ENCODE measurements around the gene PRKN. TPM values are rescaled to one million over a fixed set of nuclear protein-coding genes. Genes with fewer than 3 reads are reported as not detected.

PRKN gene
- total and polyA plus RNA-seq, 2 experiments from 2014 or later: 1.2 to 2.3 TPM

GRCh38 chr6:162596676-162597075, 130.9 kb downstream of the PRKN start:
- no peak for TF ChIP-seq EZH2phosphoT487 (IDR thresholded peaks at IDR 0.05; ENCODE audit: insufficient read depth, low read depth)

GRCh38 chr6:162591517-162591916, 136.0 kb downstream of the PRKN start:
- DNase-seq: no peak
- no peaks in the 10 kb centered on the region for H3K27me3 ChIP-seq (replicated peaks; ENCODE audit: insufficient read depth)
- no peak overlapping the region for H3K4me2 ChIP-seq (ENCODE audit: unreplicated experiment)
- H3K27ac ChIP-seq: no peak overlapping the region
- no peak overlapping the region for H2AFZ ChIP-seq
- H3K36me3 ChIP-seq (ENCODE audit: low read depth): no peaks in the 10 kb centered on the region
- no peaks in the 10 kb centered on the region for H3K9me2 ChIP-seq (ENCODE audit: insufficient read depth)
- H3K9me3 ChIP-seq (ENCODE audit: low read depth): no peaks in the 10 kb centered on the region
- no peak for TF ChIP-seq EZH2 (IDR thresholded peaks at IDR 0.05; ENCODE audit: insufficient read depth, poor library complexity, severe bottlenecking)
- no peak for TF ChIP-seq EZH2phosphoT487 (IDR thresholded peaks at IDR 0.05; ENCODE audit: insufficient read depth, low read depth)
- H3K9ac ChIP-seq: no peak overlapping the region
- H3F3A ChIP-seq (ENCODE audit: insufficient read depth): no peaks in the 10 kb centered on the region
- H3K4me1 ChIP-seq (ENCODE audit: insufficient read depth): no peaks in the 10 kb centered on the region
- H3K79me2 ChIP-seq (ENCODE audit: insufficient read depth): no peaks in the 10 kb centered on the region
- no peak overlapping the region for H3K4me3 ChIP-seq
- H4K20me1 ChIP-seq (ENCODE audit: insufficient read depth): no peaks in the 10 kb centered on the region
- in situ Hi-C loops (cut with MboI): no loop called here

More at GRCh38 chr6:162596676-162597075, 130.9 kb downstream of the PRKN start:
- H3F3A ChIP-seq (ENCODE audit: insufficient read depth): no peaks in the 10 kb centered on the region
- no peak overlapping the region for H3K9ac ChIP-seq
- H3K27me3 ChIP-seq (replicated peaks; ENCODE audit: insufficient read depth): no peaks in the 10 kb centered on the region
- H3K79me2 ChIP-seq (ENCODE audit: insufficient read depth): no peaks in the 10 kb centered on the region
- no peak overlapping the region for H3K4me2 ChIP-seq (ENCODE audit: unreplicated experiment)
- 89 to 93% methylated on average over 5 of the region's 5 CpGs for WGBS, 2 experiments (ENCODE audit: low coverage in 1 of 2, low lambda C conversion rate in 2 of 2, missing lambda C conversion rate in 2 of 2)
- H3K9me3 ChIP-seq (ENCODE audit: low read depth): no peaks in the 10 kb centered on the region
- H2AFZ ChIP-seq: no peak overlapping the region
- no peaks in the 10 kb centered on the region for H4K20me1 ChIP-seq (ENCODE audit: insufficient read depth)
- no peaks in the 10 kb centered on the region for H3K36me3 ChIP-seq (ENCODE audit: low read depth)
- in situ Hi-C loops (cut with MboI): no loop called here
- no peak overlapping the region for H3K4me3 ChIP-seq
- H3K9me2 ChIP-seq (ENCODE audit: insufficient read depth): no peaks in the 10 kb centered on the region
- DNase-seq: no peak
- H3K4me1 ChIP-seq (ENCODE audit: insufficient read depth): no peaks in the 10 kb centered on the region
- no peak overlapping the region for H3K27ac ChIP-seq

GRCh38 chr6:162581988-162582780, 145.4 kb downstream of the PRKN start:
- Histone ChIP-seq H2AFZ (no peak overlapping the region), H3K4me3 (no peak overlapping the region), H3K27me3 (replicated peaks; ENCODE audit: insufficient read depth) (no peaks in the 10 kb centered on the region), H3K9me2 (ENCODE audit: insufficient read depth) (no peaks in the 10 kb centered on the region), H3K4me1 (ENCODE audit: insufficient read depth) (no peaks in the 10 kb centered on the region), H4K20me1 (ENCODE audit: insufficient read depth) (no peaks in the 10 kb centered on the region), H3K79me2 (ENCODE audit: insufficient read depth) (no peaks in the 10 kb centered on the region), H3K36me3 (ENCODE audit: low read depth) (no peaks in the 10 kb centered on the region), H3K9me3 (ENCODE audit: low read depth) (no peaks in the 10 kb centered on the region), H3K4me2 (ENCODE audit: unreplicated experiment) (no peak overlapping the region), H3F3A (ENCODE audit: insufficient read depth) (no peaks in the 10 kb centered on the region), H3K9ac (no peak overlapping the region), H3K27ac (no peak overlapping the region)
- in situ Hi-C loops (cut with MboI): no loop called here
- DNase-seq: no peak
- WGBS, 2 experiments (ENCODE audit: low coverage in 1 of 2, low lambda C conversion rate in 2 of 2, missing lambda C conversion rate in 2 of 2): 68 to 71% methylated on average over 3 of the region's 3 CpGs
- TF ChIP-seq EZH2 (IDR thresholded peaks at IDR 0.05; ENCODE audit: insufficient read depth, poor library complexity, severe bottlenecking): no peak
- TF ChIP-seq EZH2phosphoT487 (IDR thresholded peaks at IDR 0.05; ENCODE audit: insufficient read depth, low read depth): no peak

- Histone ChIP-seq H3K79me2 (ENCODE audit: insufficient read depth) (no peaks in the 10 kb centered on the region), H3K9me2 (ENCODE audit: insufficient read depth) (no peaks in the 10 kb centered on the region), H3K9ac (no peak overlapping the region), H2AFZ (no peak overlapping the region), H3K9me3 (ENCODE audit: low read depth) (no peaks in the 10 kb centered on the region), H3K27me3 (replicated peaks; ENCODE audit: insufficient read depth) (no peaks in the 10 kb centered on the region), H3K27ac (no peak overlapping the region), H3F3A (ENCODE audit: insufficient read depth) (no peaks in the 10 kb centered on the region), H3K36me3 (ENCODE audit: low read depth) (no peaks in the 10 kb centered on the region), H4K20me1 (ENCODE audit: insufficient read depth) (no peaks in the 10 kb centered on the region), H3K4me1 (ENCODE audit: insufficient read depth) (no peaks in the 10 kb centered on the region), H3K4me3 (no peak overlapping the region), H3K4me2 (ENCODE audit: unreplicated experiment) (no peak overlapping the region)
- DNase-seq: no peak
- 77 to 85% methylated on average over 4 of the region's 4 CpGs for WGBS, 2 experiments (ENCODE audit: low coverage in 1 of 2, low lambda C conversion rate in 2 of 2, missing lambda C conversion rate in 2 of 2)
- TF ChIP-seq EZH2 (IDR thresholded peaks at IDR 0.05; ENCODE audit: insufficient read depth, poor library complexity, severe bottlenecking): no peak
- no peak for TF ChIP-seq EZH2phosphoT487 (IDR thresholded peaks at IDR 0.05; ENCODE audit: insufficient read depth, low read depth)
- in situ Hi-C loops (cut with MboI): no loop called here
Observed at GRCh38 chr6:162580619-162581018, 146.9 kb downstream of the PRKN start.
